GM21619 (cell line): ENCODE data around the gene CERS6.
"Not testable (repeated sequence)": the region's sequence is repeated elsewhere in the genome, so short reads cannot be mapped to it uniquely, and the experiment has no call there.

ENCODE experiments used
- ATAC-seq: cut with Tn5 transposase; IDR thresholded peaks from one replicate; pipeline ENCODE4 v1.9.1; 2021; ENCODE audit not compliant: unreplicated experiment

CERS6 gene

GRCh38 chr2:168496906-168497305 is 40.8 kb downstream of the CERS6 start:
- ATAC-seq = no peak

DNA sequence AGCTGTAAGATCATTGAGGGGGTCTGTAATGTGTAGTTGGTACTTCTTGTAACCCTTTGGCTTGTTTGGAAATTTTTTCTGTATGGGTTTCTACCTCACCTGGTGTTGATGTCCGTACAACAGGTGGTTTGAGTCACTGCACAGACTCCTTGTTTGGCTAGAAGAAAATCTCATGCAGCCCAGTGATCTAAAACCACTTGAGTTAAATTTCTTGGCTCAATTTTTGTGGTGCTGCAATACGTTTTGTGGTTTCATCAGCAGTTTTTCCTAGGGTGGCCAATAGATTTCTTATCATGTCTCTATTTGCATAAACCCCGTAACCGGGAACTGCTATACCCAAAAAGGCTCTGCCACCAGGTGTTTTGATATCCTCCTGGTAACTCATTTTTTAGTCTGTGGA is 43.4 kb downstream of the CERS6 start:
- no peak for ATAC-seq

DNA sequence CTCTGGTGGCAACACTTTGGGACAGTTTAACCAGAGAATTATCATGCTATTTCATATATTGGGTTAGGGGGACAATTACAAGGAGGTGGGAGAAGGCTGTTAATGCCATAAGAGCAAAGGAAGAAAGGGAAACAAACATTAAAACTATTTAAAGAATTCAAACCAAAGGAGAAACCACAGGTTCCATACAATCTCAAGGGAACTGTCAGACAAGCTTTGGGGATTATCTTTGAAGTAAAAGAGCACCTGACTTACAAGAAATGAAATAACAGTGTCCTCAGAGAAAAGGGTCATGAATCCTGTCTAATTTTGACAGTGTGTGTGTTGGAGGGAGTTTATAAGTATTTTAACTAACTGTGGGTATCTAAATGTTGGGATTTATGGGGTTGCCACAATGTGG is 44.4 kb downstream of the CERS6 start:
- ATAC-seq = no peak

DNA sequence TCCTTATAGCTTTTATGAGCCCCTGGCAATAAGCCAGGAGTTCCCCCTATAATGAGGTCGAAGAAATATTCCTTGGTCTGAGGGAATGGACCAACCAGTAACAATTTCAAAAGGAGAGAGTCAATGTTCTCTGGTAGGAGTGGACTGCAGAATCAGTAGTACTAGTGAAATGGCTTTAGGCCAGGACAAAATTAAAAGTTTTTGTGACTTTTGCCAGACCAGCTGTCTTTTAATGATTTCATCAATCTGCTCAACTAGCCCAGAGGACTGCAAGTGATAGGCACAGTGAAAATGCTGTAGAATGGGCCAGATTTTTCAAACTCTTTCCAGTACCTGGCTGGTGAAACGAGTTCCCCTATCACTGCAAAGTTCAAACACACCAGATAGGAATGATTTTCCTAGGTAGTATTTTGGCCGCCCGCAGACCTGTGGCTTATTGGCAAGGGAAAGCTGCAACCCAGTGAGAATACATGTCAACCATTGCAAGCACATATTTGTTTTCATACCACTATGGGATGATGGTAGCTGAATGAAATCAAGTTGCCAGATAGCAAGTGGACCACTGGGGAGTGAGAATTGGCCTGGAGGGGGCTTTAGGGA is 45.5 kb downstream of the CERS6 start:
- no peak for ATAC-seq

- not testable (repeated sequence) for ATAC-seq
Measured at GRCh38 chr2:168502852-168503251, 46.8 kb downstream of the CERS6 start.

DNA sequence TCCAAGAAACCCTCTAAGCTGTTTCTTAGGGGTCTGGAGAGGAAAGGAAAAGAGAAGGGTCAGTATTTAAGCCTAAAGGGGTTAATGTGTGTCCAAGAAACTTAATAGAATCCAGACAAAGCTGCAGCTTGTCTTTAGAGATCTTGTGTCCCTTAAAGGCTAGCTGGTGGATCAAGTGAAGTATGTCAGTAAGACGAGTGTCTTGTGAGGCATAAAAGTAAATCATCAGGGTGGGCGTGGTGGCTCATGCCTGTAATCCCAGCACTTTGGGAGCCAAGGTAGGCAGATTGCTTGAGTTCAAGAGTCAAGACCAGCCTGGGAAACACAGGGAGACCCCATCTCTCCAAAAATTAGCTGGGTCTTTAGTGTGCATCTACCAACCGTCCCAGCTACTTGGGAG is 47.8 kb downstream of the CERS6 start:
- ATAC-seq = no peak

GRCh38 chr2:168504323-168504722 is 48.3 kb downstream of the CERS6 start:
- ATAC-seq = no peak

DNA sequence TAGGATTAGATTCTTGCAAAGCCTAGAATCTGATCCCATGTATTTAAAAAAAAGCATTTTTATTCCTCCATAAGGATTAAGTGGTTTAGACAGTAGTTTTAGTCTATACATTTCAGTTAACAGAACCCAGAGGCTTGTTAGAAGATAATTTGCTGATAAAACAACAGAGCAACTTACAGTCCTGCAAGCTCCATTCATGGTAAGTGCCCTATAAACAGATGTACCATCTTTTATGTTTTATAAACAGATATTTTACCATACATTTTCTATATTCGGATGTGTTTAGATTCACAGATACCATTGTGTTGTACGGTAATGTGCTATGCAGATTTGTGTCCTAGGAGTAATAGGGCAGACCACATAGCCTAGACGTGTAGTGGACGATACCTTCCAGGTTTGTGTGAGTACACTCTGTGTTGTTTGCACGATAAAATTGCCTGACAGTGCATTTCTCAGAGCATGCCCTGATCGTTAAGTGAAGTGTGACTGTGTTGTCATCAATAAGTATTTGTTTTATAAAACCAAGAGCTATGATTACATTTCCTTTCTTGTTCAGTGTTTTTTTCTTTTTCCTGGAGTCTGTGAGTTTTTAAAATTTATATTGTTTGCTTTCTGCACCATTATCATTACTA is 54.2 kb downstream of the CERS6 start:
- ATAC-seq = no peak

DNA sequence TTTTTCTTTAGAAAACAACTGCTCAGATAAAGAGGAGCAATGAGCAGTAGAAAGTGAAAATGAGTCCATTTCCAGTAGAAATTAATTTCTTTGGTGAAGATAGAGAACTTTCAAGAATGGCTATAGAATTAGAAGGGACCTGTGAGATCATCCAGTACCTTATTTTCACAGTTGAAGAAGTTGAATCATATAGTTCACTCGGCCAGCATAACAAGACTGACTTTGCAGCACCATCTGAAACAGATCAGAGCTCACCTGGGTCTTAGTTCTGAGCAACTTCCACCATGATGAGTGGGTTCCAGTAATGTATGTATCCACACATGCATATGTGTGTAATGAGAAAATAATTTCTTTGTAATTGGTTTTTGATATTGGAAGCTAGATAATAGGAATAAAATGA is 58.6 kb downstream of the CERS6 start:
- ATAC-seq = no peak

DNA sequence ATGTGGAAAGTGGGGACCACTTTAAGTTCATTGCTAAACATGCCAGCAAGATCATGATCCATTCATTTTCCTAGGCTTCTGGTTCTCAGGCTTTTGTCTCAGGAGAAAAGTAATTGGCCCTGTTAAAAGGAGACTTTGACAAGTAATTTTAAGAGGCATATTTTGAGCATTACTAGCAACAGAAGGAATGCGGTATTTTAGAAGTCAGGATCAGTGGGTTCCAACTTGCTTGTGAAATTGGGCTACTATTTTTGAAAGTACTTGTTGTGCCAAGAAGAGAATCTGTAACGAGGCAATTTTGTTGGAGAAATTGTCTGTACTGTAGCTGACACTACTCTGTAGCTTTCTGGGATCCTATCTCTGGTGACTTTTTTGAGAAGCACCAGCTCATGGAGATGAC is 59.4 kb downstream of the CERS6 start:
- no peak for ATAC-seq

GRCh38 chr2:168517816-168518215 is 61.7 kb downstream of the CERS6 start:
- ATAC-seq = no peak

GRCh38 chr2:168518555-168519066 is 62.5 kb downstream of the CERS6 start:
- peak; percentile 49 for ATAC-seq

GRCh38 chr2:168519534-168520308 is 63.6 kb downstream of the CERS6 start:
- no peak for ATAC-seq

GRCh38 chr2:168521053-168521741 is 65.1 kb downstream of the CERS6 start:
- ATAC-seq = no peak

DNA sequence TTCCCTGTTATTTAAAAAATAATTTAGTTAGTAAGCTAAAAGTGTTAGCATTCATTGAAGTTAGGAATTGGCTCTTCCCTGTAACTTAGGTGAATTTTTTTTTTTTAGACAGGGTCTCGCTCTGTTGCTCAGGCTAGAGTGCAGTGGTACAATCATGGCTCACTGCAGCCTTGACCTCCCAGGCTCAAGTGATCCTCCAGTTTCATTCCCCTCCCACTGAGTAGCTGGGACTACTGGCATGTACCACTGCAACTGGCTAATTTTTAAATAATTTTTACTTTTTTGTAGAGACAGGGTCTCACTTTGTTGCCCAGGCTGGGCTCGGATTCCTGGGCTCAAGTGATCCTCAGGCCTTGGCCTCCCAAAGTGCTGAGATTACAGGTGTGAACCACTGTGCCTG is 66.4 kb downstream of the CERS6 start:
- ATAC-seq = no peak

- peak; percentile 36 for ATAC-seq
Measured at GRCh38 chr2:168524005-168524404, 67.9 kb downstream of the CERS6 start.

GRCh38 chr2:168525020-168525419 is 68.9 kb downstream of the CERS6 start:
- ATAC-seq = no peak

- no peak for ATAC-seq
Measured at GRCh38 chr2:168525716-168526446, 69.8 kb downstream of the CERS6 start.

DNA sequence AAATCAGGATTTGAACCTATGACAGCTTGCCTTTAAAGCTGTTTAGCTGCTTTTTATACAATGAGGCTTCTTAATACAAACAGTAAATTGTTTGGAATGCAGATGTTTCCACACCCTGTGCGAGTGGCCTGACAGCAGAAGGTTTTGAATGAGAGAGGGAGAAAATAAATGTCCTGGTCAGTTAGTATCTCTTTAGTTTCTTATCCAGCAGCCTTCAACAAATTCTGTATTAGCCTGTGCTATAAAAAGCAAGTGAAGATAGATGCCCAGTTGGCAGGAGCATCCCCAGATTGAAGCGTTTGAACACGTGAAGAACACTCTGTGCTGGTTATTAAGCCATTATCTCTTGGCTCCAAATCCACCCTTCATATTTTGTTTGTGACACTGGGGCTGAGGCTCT is 70.6 kb downstream of the CERS6 start:
- no peak for ATAC-seq

GRCh38 chr2:168528016-168528415 is 71.9 kb downstream of the CERS6 start:
- ATAC-seq = no peak

GRCh38 chr2:168528469-168528868 is 72.4 kb downstream of the CERS6 start:
- no peak for ATAC-seq
